Prostate gland (tissue), 1 donor: Measurements from ENCODE around the gene NFAM1.

Experiments
- POLR2A ChIP-seq: fragments of 450-650 bp; IDR thresholded peaks from one replicate; pipeline ENCODE4 v1.6.1; 2016; ENCODE audit warnings: antibody characterized with exemption, mild to moderate bottlenecking
- POLR2AphosphoS5 ChIP-seq: sonication (generic); formaldehyde crosslinking; IDR thresholded peaks from one replicate; pipeline ENCODE4 v1.6.1; 2017; ENCODE audit warnings: antibody characterized with exemption

DNA sequence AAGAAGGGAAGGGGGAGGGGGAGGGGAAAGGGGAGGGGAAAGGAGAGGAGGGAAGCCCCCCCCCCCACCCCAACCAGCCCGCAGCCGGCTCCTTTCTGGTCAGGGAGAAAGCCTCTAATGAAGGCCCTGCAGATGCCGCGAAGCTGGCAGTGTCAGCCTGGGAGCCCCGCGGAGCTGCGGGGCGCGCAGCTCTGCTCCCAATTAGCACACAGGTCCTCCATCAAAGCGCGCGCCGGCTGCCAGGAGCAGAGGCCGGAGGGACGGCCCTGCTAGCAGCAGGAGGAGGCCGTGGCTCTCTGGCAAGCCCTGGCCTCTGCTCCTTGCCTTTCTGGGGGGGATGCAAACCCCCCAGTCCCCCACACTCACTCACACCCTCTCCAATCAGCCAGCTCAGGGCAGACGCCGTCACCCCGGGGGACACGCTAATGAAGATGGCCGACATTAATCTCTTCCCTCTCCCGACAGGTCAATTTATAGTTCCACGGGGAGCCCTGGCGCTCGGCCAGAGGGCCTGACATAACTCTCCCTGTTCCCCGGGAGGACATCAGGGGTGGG is 91.3 kb downstream of the NFAM1 start:
- no peak for TF ChIP-seq POLR2A
- TF ChIP-seq POLR2AphosphoS5 = no peak
